ENCODE data around the gene PSD2. TPM values are rescaled to one million over a fixed set of nuclear protein-coding genes. Genes with fewer than 3 reads are reported as not detected.

Gene PSD2
- total RNA-seq, 1 experiment from 2014 or later = 0.22 TPM

- Histone ChIP-seq H4K8ac (replicated peaks; ENCODE audit: insufficient read length, low read depth, low read length) (no peak overlapping the region), H3K23me2 (ENCODE audit: insufficient read length, low read depth, low read length, poor library complexity, severe bottlenecking) (no peaks in the 10 kb centered on the region), H2BK12ac (ENCODE audit: insufficient read length, low read depth, low read length) (no peak overlapping the region), H3T11ph (ENCODE audit: low read length) (no peak overlapping the region), H2BK15ac (ENCODE audit: low read depth, low read length) (no peak overlapping the region), H2BK120ac (ENCODE audit: low read depth, low read length, poor library complexity, severe bottlenecking) (no peak overlapping the region), H2BK5ac (ENCODE audit: insufficient read length, low read length) (no peak overlapping the region), H4K91ac (ENCODE audit: insufficient read length, low read depth, low read length) (no peak overlapping the region), H3K4ac (ENCODE audit: low read depth, low read length) (no peak overlapping the region), H3K4me1 (ENCODE audit: insufficient read depth, low read length) (no peaks in the 10 kb centered on the region), H4K20me1 (ENCODE audit: control insufficient read depth, insufficient read depth, insufficient read length) (peaks cover 3% of the 10 kb centered on the region), H3K23ac (ENCODE audit: insufficient read length, low read depth, low read length) (no peak overlapping the region), H3K27ac (ENCODE audit: insufficient read length, low read depth, low read length) (no peak overlapping the region), H3K27me3 (ENCODE audit: insufficient read depth, low read length) (no peaks in the 10 kb centered on the region), H3K79me1 (ENCODE audit: insufficient read depth, low read depth, low read length, poor library complexity, severe bottlenecking) (no peaks in the 10 kb centered on the region), H3K14ac (ENCODE audit: insufficient read depth, low read length) (no peak overlapping the region), H4K5ac (ENCODE audit: insufficient read length, low read depth, low read length) (no peak overlapping the region), H3K56ac (ENCODE audit: insufficient read length, low read depth, low read length) (no peak overlapping the region), H3K79me2 (ENCODE audit: insufficient read depth, low read length) (no peaks in the 10 kb centered on the region), H3K9ac (ENCODE audit: extremely low read depth, insufficient read length, low read length) (no peak overlapping the region), H2BK20ac (ENCODE audit: low read depth, low read length, poor library complexity, severe bottlenecking) (no peak overlapping the region), H3K18ac (ENCODE audit: insufficient read length, low read depth, low read length) (no peak overlapping the region), H2AFZ (ENCODE audit: low read length) (no peak overlapping the region), H2AK5ac (ENCODE audit: insufficient read length, low read length) (no peak overlapping the region), H3K9me3 (ENCODE audit: control insufficient read depth, low read depth, low read length) (no peaks in the 10 kb centered on the region), H3K4me2 (ENCODE audit: insufficient read depth, insufficient read length, low read length) (no peak overlapping the region)
- Mint-ChIP-seq H3K4me3 (no peak overlapping the region), H3K36me3 (ENCODE audit: insufficient read depth in 1 of 3, low read depth in 3 of 3) (no peaks in the 10 kb centered on the region; a peak in 1 of 7 replicates), H3K27ac (no peak overlapping the region; a peak in 1 of 7 replicates), H3K9me3 (peaks cover 0 to under 1% of the 10 kb centered on the region in 2 experiments; a peak in 1 of 5 replicates), H3K27me3 (ENCODE audit: low read depth) (peaks cover 15% of the 10 kb centered on the region), H3K4me1 (peaks cover 4 to 16% of the 10 kb centered on the region in 2 experiments; a peak in 1 of 4 replicates)
- WGBS (ENCODE audit: extremely low coverage, insufficient read length, low lambda C conversion rate) = no CpG with 5 or more reads among the region's 5 CpGs
- no peak for DNase-seq
- TF ChIP-seq CTCF (conservative IDR thresholded peaks at IDR 0.05) = 0 out of 3 replicates have a peak, but pooled peaks have one; percentile 19
These were observed 85.6 kb downstream of the PSD2 start for GRCh38 chr5:139881143-139881733.

Data from H9 (cell line).